SK-N-SH (cell line): ENCODE data around the gene MBNL2. TPM values are rescaled to one million over a fixed set of nuclear protein-coding genes. Genes with fewer than 3 reads are reported as not detected.

ENCODE experiments used
- CTCF ChIA-PET: fragments of 300-600, 350-600 bp; formaldehyde crosslinking; extraction: SDS; loops from one replicate; lab custom pipeline; 2021; lab: Yijun Ruan, JAX
- POLR2A ChIA-PET: fragments of 350-600 bp; sonication (Branson Sonifier 250); formaldehyde crosslinking; extraction: SDS; loops from one replicate; lab custom pipeline; 2020; ENCODE audit warnings: antibody characterized with exemption, inconsistent platforms; lab: Yijun Ruan, JAX
- DNase-seq: peaks from one replicate; pipeline ENCODE4 v3.0.0; 2012
- H2AFZ ChIP-seq: fragments of 200-600 bp; sonication (generic); 2 replicates; pipeline ENCODE4 v1.8.1; 2016; ENCODE audit warnings: antibody characterized with exemption, mild to moderate bottlenecking, low read depth
- H3F3A ChIP-seq: fragments of 200-600 bp; sonication (generic); replicated peaks from 2 replicates; pipeline ENCODE3; 2016; ENCODE audit warnings: antibody characterized with exemption, mild to moderate bottlenecking; ENCODE audit not compliant: insufficient read depth
- H3K27ac ChIP-seq, 2 experiments: fragments of 200-500 bp in 1 of 2; fragments of 200-600 bp in 1 of 2; sonication (Bioruptor generic) in 1 of 2; sonication (generic), shearing (Covaris generic) in 1 of 2; 2 replicates each; pipeline versions ENCODE4 v1.5.1 to v1.6.1; 2014 to 2016; ENCODE audit warnings: low read depth in 2 of 2, inconsistent platforms in 1 of 2, low read length in 1 of 2, mild to moderate bottlenecking in 1 of 2, mixed read lengths in 1 of 2
- H3K27me3 ChIP-seq: fragments of 200-600 bp; sonication (generic), shearing (Covaris generic); 2 replicates; pipeline ENCODE4 v1.6.1; 2016; ENCODE audit warnings: mixed run types; ENCODE audit not compliant: insufficient read depth
- H3K36me3 ChIP-seq, 2 experiments: fragments of 200-500 bp in 1 of 2; fragments of 200-600 bp in 1 of 2; sonication (Bioruptor generic) in 1 of 2; sonication (generic) in 1 of 2; replicated peaks in 1 of 2; 2 replicates each; pipeline versions ENCODE3 to v1.5.1; 2014 to 2016; ENCODE audit warnings: low read length in 1 of 2, mild to moderate bottlenecking in 1 of 2; ENCODE audit not compliant: insufficient read depth in 2 of 2, control insufficient read depth in 1 of 2
- H3K4me1 ChIP-seq, 2 experiments: fragments of 200-500 bp in 1 of 2; fragments of 200-600 bp in 1 of 2; sonication (Bioruptor generic) in 1 of 2; sonication (generic), shearing (Covaris generic) in 1 of 2; 2 replicates each; pipeline versions ENCODE4 v1.5.1 to v1.6.1; 2014 to 2016; ENCODE audit warnings: low read depth in 1 of 2, low read length in 1 of 2, mixed run types in 1 of 2; ENCODE audit not compliant: insufficient read depth in 2 of 2, control insufficient read depth in 1 of 2
- H3K4me2 ChIP-seq: fragments of 200-600 bp; sonication (generic), shearing (Covaris generic); 2 replicates; pipeline ENCODE4 v1.6.1; 2017; ENCODE audit warnings: mixed run types
- H3K4me3 ChIP-seq, 2 experiments: fragments of 200-500 bp in 1 of 2; fragments of 200-600 bp in 1 of 2; sonication (Bioruptor generic) in 1 of 2; sonication (generic), shearing (Covaris generic) in 1 of 2; 2 replicates each; pipeline versions ENCODE4 v1.5.1 to v1.8.1; 2014 to 2016; ENCODE audit warnings: low read depth in 2 of 2, inconsistent platforms in 1 of 2, low read length in 1 of 2, mild to moderate bottlenecking in 1 of 2, mixed read lengths in 1 of 2, moderate library complexity in 1 of 2
- H3K79me2 ChIP-seq: fragments of 200-600 bp; sonication (generic); 2 replicates; pipeline ENCODE4 v1.8.1; 2017; ENCODE audit warnings: mild to moderate bottlenecking; ENCODE audit not compliant: insufficient read depth
- H3K9ac ChIP-seq: fragments of 200-600 bp; sonication (generic); 2 replicates; pipeline ENCODE4 v1.6.1; 2017; ENCODE audit warnings: mixed run types
- H3K9me2 ChIP-seq: fragments of 200-600 bp; sonication (generic); 2 replicates; pipeline ENCODE4 v1.6.1; 2017; ENCODE audit warnings: mixed run types
- H3K9me3 ChIP-seq: fragments of 200-600 bp; sonication (generic); 2 replicates; pipeline ENCODE4 v1.6.1; 2017; ENCODE audit warnings: mixed run types, mild to moderate bottlenecking, moderate library complexity
- H4K20me1 ChIP-seq: fragments of 200-600 bp; sonication (generic); 2 replicates; pipeline ENCODE4 v1.6.1; 2017; ENCODE audit warnings: mild to moderate bottlenecking, mixed run types; ENCODE audit not compliant: insufficient read depth
- CHD2 ChIP-seq: fragments of 150-350 bp; IDR thresholded peaks from 2 replicates; pipeline ENCODE4 v1.6.1; 2018; ENCODE audit warnings: low read length; ENCODE audit not compliant: partially characterized antibody
- ELF1 ChIP-seq: IDR thresholded peaks from 2 replicates; pipeline ENCODE4 v1.4.0; 2012
- FOXJ3 ChIP-seq: sonication (generic); formaldehyde crosslinking; IDR thresholded peaks from 2 replicates; pipeline ENCODE4 v1.5.1; 2020; ENCODE audit warnings: mild to moderate bottlenecking, missing genetic modification reagents
- FOXM1 ChIP-seq: IDR thresholded peaks from 2 replicates; pipeline ENCODE4 v1.4.0; 2012; ENCODE audit warnings: low read depth, mild to moderate bottlenecking
- GABPA ChIP-seq: IDR thresholded peaks from 2 replicates; pipeline ENCODE4 v1.4.0; 2012; ENCODE audit warnings: low read depth, mild to moderate bottlenecking
- GATA2 ChIP-seq: sonication (generic); formaldehyde crosslinking; IDR thresholded peaks from 2 replicates; pipeline ENCODE4 v1.5.0; 2020; ENCODE audit warnings: mild to moderate bottlenecking, missing genetic modification reagents
- IRF3 ChIP-seq: fragments of 150-350 bp; IDR thresholded peaks from 2 replicates; pipeline ENCODE4 v1.6.1; 2016; ENCODE audit warnings: mild to moderate bottlenecking, low read depth, low read length
- JUND ChIP-seq: IDR thresholded peaks from 2 replicates; pipeline ENCODE4 v1.4.0; 2012
- NFIC ChIP-seq: IDR thresholded peaks from 2 replicates; pipeline ENCODE4 v1.4.0; 2012; ENCODE audit warnings: borderline replicate concordance
- PBX3 ChIP-seq: IDR thresholded peaks from 2 replicates; pipeline ENCODE4; 2012
- POLR2AphosphoS5 ChIP-seq: IDR thresholded peaks from 2 replicates; pipeline ENCODE4 v1.6.1; 2012; ENCODE audit warnings: low read depth, low read length
- RAD21 ChIP-seq: IDR thresholded peaks from 2 replicates; pipeline ENCODE4 v1.6.1; 2012; ENCODE audit warnings: mild to moderate bottlenecking, low read length
- SIN3A ChIP-seq: IDR thresholded peaks from 2 replicates; pipeline ENCODE4 v1.6.1; 2012; ENCODE audit warnings: low read depth, mild to moderate bottlenecking, low read length, moderate library complexity, borderline replicate concordance
- SMC3 ChIP-seq: IDR thresholded peaks from 2 replicates; pipeline ENCODE4 v1.6.1; 2012; ENCODE audit warnings: low read depth, low read length, improper control_type of control experiment
- TAF1 ChIP-seq: IDR thresholded peaks from 2 replicates; pipeline ENCODE4 v1.6.1; 2012; ENCODE audit warnings: low read depth, mild to moderate bottlenecking, low read length, moderate library complexity, borderline replicate concordance
- TCF12 ChIP-seq: IDR thresholded peaks from 2 replicates; pipeline ENCODE4 v1.4.0; 2012
- ZBTB33 ChIP-seq: IDR thresholded peaks from 2 replicates; pipeline ENCODE4 v1.4.0; 2012; ENCODE audit warnings: low read depth, borderline replicate concordance
- WGBS: methylation state at CpG from one replicate; pipeline ENCODE4 v1.1.6; 2017; ENCODE audit warnings: low lambda C conversion rate; 5-methylcytosine and 5-hydroxymethylcytosine counted together
- polyA plus RNA-seq, 3 experiments: library from polyadenylated mRNA; depleted of rRNA; stranded (reverse); fragments of >200 nt; gene quantifications; 2 replicates each; pipeline ENCODE4 v1.2.3, GENCODE V29; 2012
- TF ChIP-seq, protein P1 (sequence below): fragments of 200-600 bp; sonication (generic); IDR thresholded peaks from 2 replicates; pipeline ENCODE4 v1.6.1; 2017; ENCODE audit warnings: antibody characterized with exemption, mild to moderate bottlenecking, moderate library complexity

Gene MBNL2
- polyA plus RNA-seq, 1 of the 3 experiments (the other 2 are of a cell fraction): 24.5 TPM

DNA sequence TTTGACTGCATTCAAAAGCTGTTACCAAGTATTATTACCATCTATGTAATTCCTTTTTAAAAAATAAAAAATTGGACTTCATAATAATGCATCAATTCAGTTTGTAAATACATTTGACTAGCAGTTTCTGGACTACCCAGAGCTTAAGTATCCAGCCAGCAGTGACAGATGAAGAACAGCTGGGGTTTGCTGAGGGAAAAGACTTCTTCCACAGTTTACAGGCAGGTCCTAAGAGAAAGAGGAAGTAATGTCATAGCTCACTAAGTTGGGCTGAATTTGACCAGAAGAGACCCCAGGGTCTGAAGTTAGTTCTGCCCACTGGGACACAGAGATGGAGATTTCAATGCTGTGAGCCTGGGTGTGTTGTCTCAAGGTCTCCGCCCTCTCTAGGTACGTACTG, 96.4 kb downstream of the MBNL2 start:
- Histone ChIP-seq H3K9me3 (no peaks in the 10 kb centered on the region), H3K9me2 (no peaks in the 10 kb centered on the region), H3K4me3 (no peak overlapping the region), H3K36me3 (peaks cover 19 to 26% of the 10 kb centered on the region in 2 experiments), H3K27ac (no peak overlapping the region), H3K4me1 (peaks cover 12 to 44% of the 10 kb centered on the region in 2 experiments; a peak in 3 of 4 replicates), H3K9ac (no peak overlapping the region), H3K27me3 (no peaks in the 10 kb centered on the region), H3K4me2 (no peak overlapping the region), H4K20me1 (peaks cover 14% of the 10 kb centered on the region), H3F3A (peaks cover 5% of the 10 kb centered on the region), H2AFZ (no peak overlapping the region), H3K79me2 (peaks cover 100% of the 10 kb centered on the region)
- DNase-seq: no peak
- 81% methylated on average over 2 of the region's 2 CpGs for WGBS
- ChIA-PET POLR2A (no interaction called here), CTCF (interaction anchor here (0.6 to 1.8 kb wide), 3 partner anchors 15 to 209 kb away, joined by 3 to 5 read pairs (median 3); no protein-coding TSS in a partner anchor)
- TF ChIP-seq POLR2AphosphoS5 (0 out of 2 replicates have a peak, but pooled peaks have one; percentile 4), FOXM1 (no peak)

GRCh38 chr13:97319113-97319720, 97.1 kb downstream of the MBNL2 start:
- TF ChIP-seq TAF1: no peak
- TF ChIP-seq, protein P1, sequence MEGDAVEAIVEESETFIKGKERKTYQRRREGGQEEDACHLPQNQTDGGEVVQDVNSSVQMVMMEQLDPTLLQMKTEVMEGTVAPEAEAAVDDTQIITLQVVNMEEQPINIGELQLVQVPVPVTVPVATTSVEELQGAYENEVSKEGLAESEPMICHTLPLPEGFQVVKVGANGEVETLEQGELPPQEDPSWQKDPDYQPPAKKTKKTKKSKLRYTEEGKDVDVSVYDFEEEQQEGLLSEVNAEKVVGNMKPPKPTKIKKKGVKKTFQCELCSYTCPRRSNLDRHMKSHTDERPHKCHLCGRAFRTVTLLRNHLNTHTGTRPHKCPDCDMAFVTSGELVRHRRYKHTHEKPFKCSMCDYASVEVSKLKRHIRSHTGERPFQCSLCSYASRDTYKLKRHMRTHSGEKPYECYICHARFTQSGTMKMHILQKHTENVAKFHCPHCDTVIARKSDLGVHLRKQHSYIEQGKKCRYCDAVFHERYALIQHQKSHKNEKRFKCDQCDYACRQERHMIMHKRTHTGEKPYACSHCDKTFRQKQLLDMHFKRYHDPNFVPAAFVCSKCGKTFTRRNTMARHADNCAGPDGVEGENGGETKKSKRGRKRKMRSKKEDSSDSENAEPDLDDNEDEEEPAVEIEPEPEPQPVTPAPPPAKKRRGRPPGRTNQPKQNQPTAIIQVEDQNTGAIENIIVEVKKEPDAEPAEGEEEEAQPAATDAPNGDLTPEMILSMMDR: no peak
- no peak for TF ChIP-seq FOXJ3 (CRISPR knock-in tag)
- no peak for TF ChIP-seq CHD2
- TF ChIP-seq GABPA: no peak
- no peak for TF ChIP-seq IRF3
- no peak for TF ChIP-seq GATA2
- no peak for TF ChIP-seq SMC3
- no peak for TF ChIP-seq NFIC
- TF ChIP-seq ZBTB33: no peak
- TF ChIP-seq PBX3: no peak
- no peak for TF ChIP-seq SIN3A
- TF ChIP-seq RAD21: no peak
- no peak for TF ChIP-seq ELF1
- TF ChIP-seq JUND: no peak
- no peak for TF ChIP-seq TCF12
- Histone ChIP-seq H3K79me2 (peaks cover 100% of the 10 kb centered on the region), H3K9me3 (no peaks in the 10 kb centered on the region), H3K27me3 (no peaks in the 10 kb centered on the region), H3K4me1 (peaks cover 12 to 38% of the 10 kb centered on the region in 2 experiments; a peak in 2 of 4 replicates), H3K4me2 (no peak overlapping the region), H3K4me3 (no peak overlapping the region), H3K36me3 (peaks cover 14 to 19% of the 10 kb centered on the region in 2 experiments), H3F3A (peaks cover 11% of the 10 kb centered on the region), H2AFZ (no peak overlapping the region), H3K27ac (0 out of 4 replicates have a peak overlapping the region, but pooled peaks of 1 of the 2 experiments have one; percentile 10), H3K9ac (no peak overlapping the region), H3K9me2 (no peaks in the 10 kb centered on the region), H4K20me1 (peaks cover 14% of the 10 kb centered on the region)
- no peak for DNase-seq
- WGBS: 89% methylated on average over 9 of the region's 9 CpGs
- POLR2A ChIA-PET: no interaction called here
- CTCF ChIA-PET: interaction anchor here (1.1 to 1.8 kb wide), 2 partner anchors 14 to 210 kb away, joined by 3 to 5 read pairs; no protein-coding TSS in a partner anchor
